GM12864 (cell line): ENCODE results near the gene CCL4.
"Not testable (repeated sequence)": the region's sequence is repeated elsewhere in the genome, so short reads cannot be mapped to it uniquely, and the experiment has no call there.

Experiments used
- DNase-seq: peaks from one replicate; pipeline ENCODE4 v3.0.0-alpha.2; 2011; ENCODE audit warnings: low read depth
- H3K4me3 ChIP-seq: 2 replicates; pipeline ENCODE4 v1.5.1; 2011; ENCODE audit warnings: mild to moderate bottlenecking, low read depth, low read length, control low read depth
- CTCF ChIP-seq: IDR thresholded peaks from 2 replicates; pipeline ENCODE4 v1.5.1; 2011; ENCODE audit warnings: low read depth, mild to moderate bottlenecking, moderate library complexity, low read length, control low read depth, inconsistent platforms; ENCODE audit errors: missing control alignments

Gene CCL4

GRCh38 chr17:36092230-36092629 is 11.4 kb upstream of the CCL4 start:
- no peak overlapping the region for H3K4me3 ChIP-seq
- DNase-seq: no peak
- no peak for TF ChIP-seq CTCF

GRCh38 chr17:36092715-36093114 is 10.9 kb upstream of the CCL4 start:
- not testable (repeated sequence) for H3K4me3 ChIP-seq, DNase-seq

GRCh38 chr17:36094232-36094631 is 9.4 kb upstream of the CCL4 start:
- no peak for DNase-seq
- no peak overlapping the region for H3K4me3 ChIP-seq
- TF ChIP-seq CTCF: no peak

- no peak for TF ChIP-seq CTCF
- H3K4me3 ChIP-seq: no peak overlapping the region
- no peak for DNase-seq
Measured at GRCh38 chr17:36094746-36095145, 8.9 kb upstream of the CCL4 start.

- TF ChIP-seq CTCF: no peak
- DNase-seq: no peak
- H3K4me3 ChIP-seq: no peak overlapping the region
Measured at GRCh38 chr17:36095992-36096391, 7.6 kb upstream of the CCL4 start.

GRCh38 chr17:36099004-36099403 is 4.6 kb upstream of the CCL4 start:
- not testable (repeated sequence) for H3K4me3 ChIP-seq, DNase-seq

GRCh38 chr17:36104246-36104645 is 619 bp downstream of the CCL4 start:
- not testable (repeated sequence) for DNase-seq
- peak overlapping the region; percentile 31 for H3K4me3 ChIP-seq

- peak overlapping the region; percentile 31 for H3K4me3 ChIP-seq
- DNase-seq: no peak
- TF ChIP-seq CTCF: no peak
Measured at GRCh38 chr17:36104701-36105181, 1.1 kb downstream of the CCL4 start.
